ENCODE data around the gene CTBP2.
A peak's percentile ranks its signal among the peaks of the same experiment; 100 is the strongest.
"Not testable (repeated sequence)": the region's sequence is repeated elsewhere in the genome, so short reads cannot be mapped to it uniquely, and the experiment has no call there.

The CTBP2 gene

GRCh38 chr10:125179107-125179506 lies 18.7 kb upstream of the CTBP2 start:
- DNase-seq: not testable (repeated sequence)

- DNase-seq: no peak
These were observed 17.6 kb upstream of the CTBP2 start for GRCh38 chr10:125177641-125178640.

GRCh38 chr10:125175807-125176206 lies 15.4 kb upstream of the CTBP2 start:
- no peak for DNase-seq

- DNase-seq: no peak
These were observed 14.0 kb upstream of the CTBP2 start for GRCh38 chr10:125174360-125174759.

GRCh38 chr10:125172694-125173093 lies 12.3 kb upstream of the CTBP2 start:
- DNase-seq: no peak

- DNase-seq: no peak
These were observed 11.3 kb upstream of the CTBP2 start for GRCh38 chr10:125171402-125172306.

GRCh38 chr10:125169915-125170314 lies 9.6 kb upstream of the CTBP2 start:
- DNase-seq: no peak

GRCh38 chr10:125169279-125169678 lies 8.9 kb upstream of the CTBP2 start:
- DNase-seq: no peak

GRCh38 chr10:125166658-125167057 lies 6.3 kb upstream of the CTBP2 start:
- no peak for DNase-seq

- DNase-seq: no peak
These were observed 5.5 kb upstream of the CTBP2 start for GRCh38 chr10:125165584-125166573.

- DNase-seq: no peak
These were observed 4.1 kb upstream of the CTBP2 start for GRCh38 chr10:125164421-125164820.

GRCh38 chr10:125163803-125164202 lies 3.4 kb upstream of the CTBP2 start:
- no peak for DNase-seq

GRCh38 chr10:125163312-125163711 lies 2.9 kb upstream of the CTBP2 start:
- DNase-seq: not testable (repeated sequence)

GRCh38 chr10:125162120-125162931 lies 2.0 kb upstream of the CTBP2 start:
- DNase-seq: no peak

GRCh38 chr10:125161707-125162119 lies 1.4 kb upstream of the CTBP2 start:
- DNase-seq: no peak

GRCh38 chr10:125160856-125161706 lies 718 bp upstream of the CTBP2 start:
- peak; percentile 62 for DNase-seq

- DNase-seq: no peak
These were observed 854 bp downstream of the CTBP2 start for GRCh38 chr10:125159486-125159931.

GRCh38 chr10:125158601-125159485 lies 1.5 kb downstream of the CTBP2 start:
- DNase-seq: no peak

- no peak for DNase-seq
These were observed 2.1 kb downstream of the CTBP2 start for GRCh38 chr10:125158275-125158600.

All from DMS 273 treated with DMSO at 0.1 percent for 48 hours (cell line).